Left renal pelvis (tissue), 4 donors: ENCODE results near the gene NYAP1. TPM values are rescaled to one million over a fixed set of nuclear protein-coding genes. Genes with fewer than 3 reads are reported as not detected.
"Not testable (repeated sequence)": the region's sequence is repeated elsewhere in the genome, so short reads cannot be mapped to it uniquely, and the experiment has no call there.

Experiments
- DNase-seq, 4 donors: peaks; one replicate each; pipeline ENCODE4 v3.0.0-alpha.2; 2013; ENCODE audit warnings: low read depth in 4 of 4, low spot score in 3 of 4
- polyA plus RNA-seq, 4 donors: library from polyadenylated mRNA; unstranded; fragments of 120-200 nt; gene quantifications; one replicate each; pipeline ENCODE4 v1.2.1, GENCODE V29; 2013; ENCODE audit not compliant: insufficient read length in 4 of 4

The NYAP1 gene
- polyA plus RNA-seq, 4 donors: 1.6 to 4.2 (median 2.2) TPM

DNA sequence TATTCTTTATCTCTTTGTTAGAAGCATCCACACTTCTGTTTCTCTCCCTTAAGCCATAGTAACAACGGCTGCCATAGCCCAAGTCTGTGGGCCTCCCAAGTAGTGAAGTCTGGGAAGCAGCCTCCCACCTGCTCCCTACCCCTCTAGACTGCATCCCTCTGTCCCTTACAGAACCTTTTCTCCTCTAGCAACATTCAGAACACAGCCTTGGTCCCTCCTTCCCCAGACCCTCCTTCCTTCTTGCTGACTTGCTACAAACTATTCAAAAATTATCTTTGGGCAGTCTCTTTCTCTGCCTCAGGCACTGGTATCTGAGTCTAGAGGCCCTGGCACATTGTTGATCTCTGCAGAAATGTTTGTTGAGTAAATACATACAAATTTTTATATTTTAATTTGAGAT is 2.3 kb upstream of the NYAP1 start:
- no peak for DNase-seq

DNA sequence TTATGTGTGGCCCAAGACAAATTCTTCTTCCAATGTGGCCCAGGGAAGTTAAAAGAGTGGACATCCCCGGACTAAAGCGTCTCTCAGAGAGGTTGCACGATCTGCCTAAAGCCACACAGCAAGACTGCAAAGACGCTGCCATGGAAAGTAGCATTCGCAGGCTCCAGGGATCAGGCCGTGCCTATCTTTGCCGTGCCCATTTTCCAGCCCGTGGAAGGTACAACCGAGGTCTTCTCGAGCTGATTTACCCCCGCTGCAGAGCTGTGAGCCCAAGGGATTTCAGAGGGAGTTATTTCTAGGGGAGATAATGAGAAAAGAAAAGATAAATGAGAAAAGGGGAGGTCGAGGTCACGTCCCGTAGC is 1.0 kb upstream of the NYAP1 start:
- DNase-seq: no peak

DNA sequence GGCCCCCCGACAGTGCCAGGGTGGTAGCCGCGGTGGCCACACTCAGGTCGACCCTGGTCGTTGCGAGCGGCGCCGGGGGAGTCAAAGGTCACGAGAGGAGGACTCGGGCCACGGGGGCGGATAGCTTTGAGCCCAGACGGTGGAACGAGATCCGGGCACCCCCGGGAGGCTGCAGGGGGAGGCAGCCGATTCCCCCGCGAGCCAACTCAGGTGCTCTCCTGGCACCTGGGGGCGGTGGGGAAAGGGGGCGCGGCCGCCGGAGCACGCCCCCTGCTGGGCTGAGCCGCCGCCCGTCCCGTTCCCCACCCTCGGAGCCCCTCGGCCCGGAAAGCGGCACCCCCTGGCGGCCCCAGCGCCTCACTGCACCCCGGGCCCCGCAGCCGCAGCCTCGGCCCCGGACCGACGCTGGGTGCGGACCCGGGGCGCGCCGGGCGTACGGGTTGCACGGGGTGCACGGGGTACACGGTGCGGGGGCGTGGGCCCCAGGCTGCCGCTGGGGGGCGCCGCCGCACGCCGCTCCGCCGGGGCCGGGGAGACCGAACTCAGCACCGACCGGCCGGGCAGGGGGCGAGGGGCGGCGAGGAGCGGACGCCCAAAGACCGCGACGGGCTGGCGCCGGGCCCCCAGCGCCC is 521 bp upstream of the NYAP1 start:
- DNase-seq: no peak

DNA sequence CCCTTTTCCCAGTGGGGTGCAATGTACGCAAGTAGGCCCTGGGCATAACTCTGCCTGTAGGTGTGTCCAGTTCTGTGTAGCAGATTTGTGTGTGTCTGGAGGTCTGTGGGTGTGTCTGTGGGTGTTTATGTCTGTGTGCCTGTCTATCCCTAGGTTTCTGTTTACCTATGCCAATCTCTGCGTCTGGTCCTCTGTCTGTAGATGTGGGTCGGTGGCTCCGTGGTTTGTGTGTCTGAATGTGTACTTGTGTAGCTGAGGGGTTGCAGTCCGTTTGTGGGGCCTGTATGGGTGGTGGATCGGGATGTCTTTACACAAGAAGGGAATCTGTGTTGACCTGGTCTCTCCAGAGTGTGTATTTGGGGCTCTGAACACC is 932 bp downstream of the NYAP1 start:
- no peak for DNase-seq

DNA sequence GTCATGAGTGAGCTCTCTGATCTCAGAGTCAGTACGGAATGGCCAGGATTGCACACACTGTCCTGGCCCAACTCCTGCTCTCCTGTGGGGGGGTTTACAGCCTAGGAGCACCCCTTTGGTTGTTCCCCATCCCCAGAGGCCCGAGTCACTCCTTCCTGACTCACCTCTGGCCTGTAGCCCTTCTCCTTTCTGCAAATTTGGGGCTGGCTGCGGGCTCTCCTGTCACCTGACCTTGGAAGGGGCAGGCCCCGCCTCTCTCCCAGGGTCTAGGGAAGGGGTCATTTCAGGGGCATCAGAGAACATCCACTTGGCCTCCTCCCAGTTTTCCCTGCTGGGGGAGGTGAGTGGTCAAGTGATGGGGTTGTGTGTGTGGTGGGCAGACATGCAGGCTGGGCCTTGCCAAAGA is 1.7 kb downstream of the NYAP1 start:
- DNase-seq: no peak

DNA sequence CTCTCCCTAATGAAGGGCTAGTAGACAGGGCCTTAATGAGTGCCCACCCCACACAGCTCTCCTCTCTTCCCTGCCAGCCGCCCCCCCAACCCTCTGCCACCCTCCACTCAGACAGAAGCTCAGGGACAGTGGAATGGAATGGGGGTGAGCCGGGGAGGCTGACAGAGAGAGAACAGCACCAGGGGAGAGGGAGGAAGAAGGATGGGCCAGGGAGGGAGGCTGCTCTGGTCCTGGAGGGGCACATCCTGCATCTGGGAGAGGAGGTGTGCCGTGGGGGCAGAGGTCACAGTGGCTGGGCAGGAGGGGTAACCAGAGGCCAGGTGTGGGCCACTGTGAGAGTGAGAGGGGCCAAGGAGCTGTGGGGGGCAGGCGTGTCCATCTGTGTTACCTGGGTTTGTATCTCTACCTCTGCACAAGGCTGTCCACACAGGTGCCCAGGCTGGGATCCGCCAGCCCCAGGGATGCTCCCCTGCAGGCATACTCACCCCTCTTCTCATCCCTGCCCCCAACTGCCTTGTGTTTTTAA is 2.4 kb downstream of the NYAP1 start:
- no peak for DNase-seq

DNA sequence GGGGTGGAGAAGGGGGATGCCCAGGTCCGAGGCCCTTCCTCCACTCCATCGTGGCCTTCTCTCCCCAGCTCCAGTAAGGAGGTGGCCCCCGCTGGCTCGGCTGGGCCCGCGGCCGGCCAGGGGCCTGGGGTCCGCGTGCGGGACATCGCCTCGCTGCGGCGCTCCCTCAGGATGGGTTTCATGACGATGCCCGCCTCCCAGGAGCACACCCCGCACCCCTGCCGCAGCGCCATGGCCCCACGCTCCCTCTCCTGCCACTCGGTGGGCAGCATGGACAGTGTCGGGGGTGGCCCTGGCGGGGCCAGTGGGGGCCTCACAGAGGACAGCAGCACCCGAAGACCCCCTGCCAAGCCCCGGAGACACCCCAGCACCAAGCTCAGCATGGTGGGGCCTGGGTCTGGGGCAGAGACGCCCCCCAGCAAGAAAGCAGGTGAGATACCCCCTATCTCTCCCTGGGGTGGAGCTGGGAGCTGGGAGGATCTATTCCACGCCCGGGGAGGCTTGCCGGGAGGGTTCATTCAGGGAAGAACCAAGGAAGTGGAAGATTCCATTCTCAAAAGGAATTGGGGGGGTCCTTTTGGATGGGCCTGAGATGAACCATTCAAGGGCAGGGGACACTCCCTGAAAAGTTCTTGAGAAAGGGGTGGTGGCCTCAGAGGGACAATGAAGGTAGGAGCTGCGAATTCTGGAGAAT is 3.2 kb downstream of the NYAP1 start:
- no peak for DNase-seq

DNA sequence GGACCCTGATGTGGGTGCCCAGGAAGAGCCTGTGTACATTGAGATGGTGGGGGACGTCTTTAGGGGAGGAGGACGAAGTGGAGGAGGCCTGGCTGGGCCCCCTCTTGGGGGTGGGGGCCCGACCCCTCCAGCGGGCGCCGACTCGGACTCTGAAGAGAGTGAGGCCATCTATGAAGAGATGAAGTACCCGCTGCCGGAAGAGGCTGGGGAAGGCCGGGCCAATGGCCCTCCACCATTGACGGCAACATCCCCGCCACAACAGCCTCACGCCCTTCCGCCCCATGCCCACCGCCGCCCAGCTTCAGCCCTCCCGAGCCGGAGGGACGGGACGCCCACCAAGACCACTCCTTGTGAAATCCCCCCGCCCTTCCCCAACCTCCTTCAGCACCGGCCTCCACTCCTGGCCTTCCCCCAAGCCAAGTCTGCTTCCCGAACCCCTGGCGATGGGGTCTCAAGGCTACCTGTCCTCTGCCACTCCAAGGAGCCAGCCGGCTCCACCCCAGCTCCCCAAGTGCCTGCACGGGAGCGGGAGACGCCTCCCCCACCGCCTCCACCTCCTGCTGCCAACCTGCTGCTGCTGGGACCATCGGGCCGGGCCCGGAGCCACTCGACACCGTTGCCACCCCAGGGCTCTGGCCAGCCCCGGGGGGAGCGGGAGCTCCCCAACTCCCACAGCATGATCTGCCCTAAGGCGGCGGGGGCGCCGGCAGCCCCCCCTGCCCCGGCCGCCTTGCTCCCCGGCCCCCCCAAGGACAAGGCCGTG is 4.8 kb downstream of the NYAP1 start:
- DNase-seq: no peak

DNA sequence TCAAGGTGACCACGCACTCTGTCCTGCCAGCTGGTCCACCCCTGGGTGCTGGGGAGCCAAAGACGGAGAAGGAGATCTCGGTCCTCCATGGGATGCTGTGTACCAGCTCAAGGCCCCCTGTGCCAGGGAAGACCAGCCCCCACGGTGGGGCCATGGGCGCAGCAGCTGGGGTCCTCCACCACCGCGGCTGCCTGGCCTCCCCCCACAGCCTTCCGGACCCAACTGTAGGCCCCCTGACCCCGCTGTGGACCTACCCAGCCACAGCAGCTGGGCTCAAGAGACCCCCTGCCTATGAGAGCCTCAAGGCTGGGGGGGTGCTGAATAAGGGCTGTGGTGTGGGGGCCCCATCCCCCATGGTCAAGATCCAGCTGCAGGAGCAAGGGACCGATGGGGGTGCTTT is 5.4 kb downstream of the NYAP1 start:
- DNase-seq: no peak

DNA sequence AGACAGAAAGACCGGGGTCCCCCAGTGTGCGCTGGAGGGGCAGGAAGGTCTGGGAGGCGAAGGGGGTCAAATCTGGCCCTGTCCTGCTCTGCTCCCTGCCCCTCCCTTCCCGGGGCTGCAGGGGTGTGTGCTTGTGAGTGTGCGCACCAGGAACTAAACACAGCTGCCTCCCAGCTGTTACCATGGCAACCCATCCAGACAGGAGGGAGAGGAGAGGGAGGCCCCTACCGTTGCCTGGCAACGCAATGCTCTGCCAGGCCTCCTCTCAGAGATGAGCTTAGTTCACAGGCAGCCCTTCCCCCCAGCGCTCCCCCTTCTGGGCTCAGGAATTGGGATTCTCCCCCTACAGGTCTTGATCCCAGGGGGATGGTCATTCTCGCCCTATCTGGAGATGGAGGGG is 6.1 kb downstream of the NYAP1 start:
- peak; percentile 82 to 93 (median 88) for DNase-seq

DNA sequence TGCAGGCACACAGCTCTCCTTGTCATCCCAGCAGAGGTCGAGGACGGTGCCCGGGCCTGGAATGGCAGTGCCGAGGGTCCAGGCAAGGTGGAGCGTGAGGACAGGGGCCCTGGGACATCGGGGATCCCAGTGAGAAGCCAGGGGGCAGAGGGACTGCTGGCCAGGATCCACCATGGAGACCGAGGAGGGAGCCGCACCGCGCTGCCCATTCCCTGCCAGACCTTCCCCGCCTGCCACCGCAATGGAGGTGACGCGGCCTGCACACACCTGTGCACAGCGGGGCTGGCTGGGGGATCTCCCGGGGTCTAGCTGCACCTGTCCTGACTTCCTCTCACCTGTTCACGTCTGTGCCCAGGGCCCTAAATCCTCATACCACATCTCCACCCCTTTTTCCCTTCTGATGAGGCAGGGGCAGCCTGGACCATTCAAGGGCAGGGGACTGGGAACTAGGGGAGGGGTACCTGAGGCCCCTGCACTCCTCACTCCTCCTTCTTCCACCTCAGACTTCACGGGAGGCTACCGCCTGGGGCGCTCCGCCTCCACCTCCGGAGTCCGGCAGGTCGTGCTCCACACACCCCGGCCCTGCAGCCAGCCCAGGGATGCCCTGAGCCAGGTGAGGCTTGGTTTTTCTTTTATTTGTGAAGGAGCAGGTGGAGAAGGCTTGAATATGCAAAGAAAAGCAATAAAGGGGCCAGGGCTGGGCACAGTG is 6.9 kb downstream of the NYAP1 start:
- no peak for DNase-seq

DNA sequence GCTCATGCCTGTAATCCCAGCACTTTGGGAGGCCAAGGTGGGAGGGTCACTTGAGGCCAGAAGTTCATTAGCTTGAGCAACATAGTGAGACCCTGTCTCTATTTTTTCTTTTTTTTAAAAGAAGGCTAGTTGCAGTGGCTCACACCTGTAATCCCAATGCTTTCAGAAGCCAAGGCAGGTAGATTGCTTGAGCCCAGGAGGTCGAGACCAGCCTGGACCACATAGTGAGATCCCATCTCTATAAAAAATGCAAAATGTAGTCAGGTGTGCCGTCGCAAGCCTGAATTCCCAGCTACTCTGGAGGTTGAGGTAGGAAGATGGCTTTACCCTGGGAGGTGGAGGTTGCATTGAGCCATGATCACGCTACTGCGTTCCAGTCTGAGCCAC is 7.5 kb downstream of the NYAP1 start:
- no peak for DNase-seq

DNA sequence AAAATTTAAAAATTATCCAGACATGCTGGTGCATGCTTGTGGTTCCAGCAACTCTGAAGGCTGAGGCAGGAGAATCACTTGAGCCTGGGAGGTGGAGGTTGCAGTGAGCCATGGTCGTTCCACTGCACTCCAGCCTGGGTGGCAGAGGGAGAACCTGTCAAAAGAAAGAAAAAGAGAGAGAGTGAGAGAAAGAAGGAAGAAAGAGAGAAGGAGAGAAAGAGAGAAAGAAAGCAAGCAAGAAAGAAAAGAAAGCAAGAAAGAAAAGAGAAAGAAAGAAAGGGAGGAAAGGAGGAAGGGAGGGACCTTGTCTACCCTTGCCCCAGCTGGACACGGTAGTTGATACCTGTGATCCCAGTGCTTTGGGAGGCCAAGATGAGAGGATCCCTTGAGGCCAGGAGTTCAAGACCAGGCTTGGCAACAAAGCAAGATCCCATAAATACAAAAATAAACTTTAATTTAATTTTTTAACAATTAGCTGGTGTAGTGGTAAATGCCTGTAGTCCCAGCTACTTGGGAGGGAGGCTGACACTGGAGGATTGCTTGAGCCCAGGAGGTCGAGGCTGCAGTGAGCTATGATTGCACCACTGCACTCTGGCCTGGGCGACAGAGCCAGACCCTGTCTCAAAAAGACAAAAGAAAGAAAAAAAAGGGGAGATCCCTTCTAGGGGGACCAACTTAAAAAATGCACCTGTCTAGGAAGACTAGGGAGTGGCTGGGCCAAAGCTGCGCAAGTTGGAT is 9.2 kb downstream of the NYAP1 start:
- DNase-seq: no peak

DNA sequence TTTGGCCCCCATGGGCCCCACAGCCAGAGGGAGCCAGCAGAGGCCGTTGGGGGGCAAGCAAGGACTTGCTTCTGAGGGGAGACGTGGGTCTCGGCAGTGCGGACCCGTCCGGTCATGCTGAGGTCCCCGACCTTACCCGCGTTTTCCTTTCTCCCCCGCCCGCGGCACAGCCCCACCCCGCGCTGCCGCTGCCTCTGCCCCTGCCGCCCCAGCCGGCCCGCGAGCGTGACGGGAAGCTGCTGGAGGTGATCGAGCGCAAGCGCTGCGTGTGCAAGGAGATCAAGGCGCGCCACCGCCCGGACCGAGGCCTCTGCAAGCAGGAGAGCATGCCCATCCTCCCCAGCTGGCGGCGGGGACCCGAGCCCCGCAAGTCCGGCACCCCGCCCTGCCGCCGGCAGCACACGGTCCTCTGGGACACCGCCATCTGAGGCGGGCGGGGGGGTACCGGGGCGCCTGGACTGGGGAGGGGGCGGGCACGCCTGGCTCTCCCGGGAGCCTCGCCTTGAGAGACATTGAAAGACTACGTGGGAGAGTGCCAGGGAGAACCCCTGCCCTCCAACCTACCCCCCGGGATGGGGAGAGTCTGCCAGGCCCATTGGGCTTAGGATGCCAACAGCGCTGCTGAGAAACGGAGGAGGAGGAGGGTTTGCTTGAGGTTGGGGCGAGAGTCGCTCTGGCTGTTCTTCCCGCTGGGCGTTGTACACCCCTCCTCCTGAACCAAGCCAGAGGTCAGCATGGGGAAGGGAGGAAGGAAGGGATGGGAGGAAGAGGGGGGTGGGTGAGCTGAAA is 9.9 kb downstream of the NYAP1 start:
- no peak for DNase-seq

DNA sequence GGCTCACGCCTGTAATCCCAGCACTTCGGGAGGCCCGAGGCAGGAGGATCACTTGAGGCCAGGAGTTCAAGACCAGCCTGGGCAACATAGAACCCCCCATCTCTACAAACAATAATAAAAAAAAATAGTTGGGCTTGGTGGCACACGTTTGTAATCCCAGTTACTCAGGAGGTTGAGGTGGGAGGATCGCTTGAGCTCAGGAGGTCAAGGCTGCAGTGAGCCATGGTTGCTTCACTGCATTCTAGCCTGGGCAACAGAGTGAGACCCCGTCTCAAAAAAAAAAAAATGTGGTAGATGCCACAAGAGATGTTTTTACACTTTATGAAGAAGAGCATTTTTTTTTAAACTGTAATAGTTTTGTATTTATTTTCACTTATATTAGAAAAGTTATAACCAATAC is 12.8 kb downstream of the NYAP1 start:
- DNase-seq: no peak

DNA sequence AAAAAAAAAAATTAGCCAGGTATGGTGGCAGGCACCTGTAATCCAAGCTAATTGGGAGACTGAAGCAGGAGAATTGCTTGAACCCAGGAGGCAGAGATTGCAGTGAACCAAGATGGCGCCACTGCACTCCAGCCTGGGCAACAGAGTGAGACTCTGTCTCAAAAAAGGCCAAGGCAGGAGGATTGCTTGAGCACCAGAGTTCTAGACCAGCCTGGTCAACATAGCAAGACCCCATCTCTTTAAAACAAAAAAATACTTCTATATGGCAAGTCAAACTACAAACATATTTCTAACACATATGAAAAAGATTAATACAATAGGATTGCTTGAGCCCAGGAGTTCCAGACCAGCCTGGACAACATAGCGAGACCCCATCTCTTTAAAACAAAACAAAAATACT is 17.0 kb downstream of the NYAP1 start:
- not testable (repeated sequence) for DNase-seq

DNA sequence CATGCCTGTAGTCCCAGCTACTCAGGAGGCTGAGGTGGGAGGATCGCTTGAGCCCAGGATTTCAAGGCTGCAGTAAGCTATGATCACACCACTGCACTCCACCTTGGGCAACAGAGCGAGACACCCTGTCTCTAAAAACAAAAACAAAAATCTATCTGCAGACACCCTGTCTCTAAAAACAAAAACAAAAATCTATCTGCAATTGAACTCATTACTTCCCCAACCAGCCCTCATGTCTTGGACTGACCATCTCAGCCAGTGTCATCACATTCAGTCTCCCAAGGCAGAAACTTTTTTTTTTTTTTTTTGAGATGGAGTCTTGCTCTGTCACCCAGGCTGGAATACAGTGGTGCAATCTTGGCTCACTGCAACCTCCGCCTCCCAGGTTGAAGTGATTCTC is 20.3 kb downstream of the NYAP1 start:
- DNase-seq: not testable (repeated sequence)

DNA sequence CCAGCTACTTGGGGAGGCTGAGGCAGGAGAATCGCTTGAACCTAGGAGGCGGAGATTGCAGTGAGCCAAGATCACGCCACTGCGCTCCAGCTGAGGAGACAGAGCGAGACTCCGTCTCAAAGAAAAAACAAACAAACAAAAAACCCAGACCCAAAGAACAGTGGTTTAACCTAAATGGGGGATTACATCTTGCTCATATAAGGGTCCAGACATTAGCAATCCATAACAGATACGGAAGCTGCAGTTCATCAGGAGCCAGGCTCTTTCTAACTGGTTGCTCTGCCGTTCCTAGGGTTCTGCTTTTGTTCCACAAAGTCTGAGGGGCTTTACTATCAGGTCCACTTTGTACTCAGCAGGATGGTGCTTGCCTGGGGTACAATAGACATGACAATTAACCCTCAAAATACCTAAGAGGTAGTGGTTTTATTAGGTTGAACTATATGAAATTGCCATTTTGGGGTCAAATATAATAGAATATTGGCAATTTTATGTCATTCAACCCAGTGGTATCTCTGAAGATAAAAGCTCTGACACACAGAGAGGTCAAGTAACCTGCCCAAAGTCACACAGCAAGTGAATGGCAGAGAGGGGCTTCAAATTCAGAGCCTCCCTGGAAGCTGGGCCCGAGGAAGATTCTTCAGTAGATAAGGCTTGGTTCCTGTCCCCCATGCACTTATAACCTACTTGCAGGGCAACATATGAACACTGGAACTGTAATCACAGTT is 21.3 kb downstream of the NYAP1 start:
- DNase-seq: no peak

DNA sequence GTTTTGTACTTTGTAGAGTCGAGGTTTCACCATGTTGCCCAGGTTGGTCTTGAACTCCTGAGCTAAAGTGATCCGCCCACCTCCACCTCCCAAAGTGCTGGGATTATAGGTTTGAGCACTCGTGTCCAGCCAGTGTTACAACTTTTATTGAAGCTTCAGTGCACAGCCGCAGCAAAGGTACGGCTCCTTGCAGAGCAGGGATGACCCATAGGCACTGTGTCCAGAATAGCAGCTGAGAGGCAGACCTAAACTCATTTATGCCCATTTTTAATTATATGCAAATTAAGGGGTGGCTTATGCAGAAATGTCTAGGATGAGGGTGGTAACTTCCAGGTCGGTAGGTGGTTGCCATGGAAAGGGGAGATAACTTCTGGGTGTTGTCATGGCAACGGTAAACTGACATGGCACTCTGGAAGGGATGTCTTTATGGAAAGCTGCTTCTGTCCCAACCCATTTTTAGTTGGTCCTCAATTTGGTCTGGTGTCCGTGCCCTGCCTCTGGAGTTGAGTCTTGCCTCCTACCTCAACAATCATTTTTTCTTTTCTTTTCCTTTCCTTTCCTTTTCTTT is 22.7 kb downstream of the NYAP1 start:
- no peak for DNase-seq
